Measurements from ENCODE around the gene CPNE5. TPM values are rescaled to one million over a fixed set of nuclear protein-coding genes. Genes with fewer than 3 reads are reported as not detected.

The CPNE5 gene
- total RNA-seq, 1 donor from 2014 or later = 0.15 TPM

GRCh38 chr6:36857325-36857724 lies 18.1 kb upstream of the CPNE5 start:
- DNase-seq (ENCODE audit: low read depth) = no peak

- DNase-seq (ENCODE audit: low read depth) = no peak
Observed at GRCh38 chr6:36856277-36856676, 17.0 kb upstream of the CPNE5 start.

- DNase-seq (ENCODE audit: low read depth) = no peak
Observed at GRCh38 chr6:36855750-36856149, 16.5 kb upstream of the CPNE5 start.

- DNase-seq (ENCODE audit: low read depth) = peak; percentile 93
Observed at GRCh38 chr6:36853325-36853724, 14.1 kb upstream of the CPNE5 start.

- DNase-seq (ENCODE audit: low read depth) = peak; percentile 73
Observed at GRCh38 chr6:36852481-36853147, 13.4 kb upstream of the CPNE5 start.

GRCh38 chr6:36851626-36852025 lies 12.4 kb upstream of the CPNE5 start:
- no peak for DNase-seq (ENCODE audit: low read depth)

GRCh38 chr6:36851149-36851614 lies 11.9 kb upstream of the CPNE5 start:
- DNase-seq (ENCODE audit: low read depth) = peak; percentile 89

GRCh38 chr6:36850021-36850420 lies 10.8 kb upstream of the CPNE5 start:
- no peak for DNase-seq (ENCODE audit: low read depth)

- peak; percentile 49 for DNase-seq (ENCODE audit: low read depth)
Observed at GRCh38 chr6:36848658-36849441, 9.6 kb upstream of the CPNE5 start.

GRCh38 chr6:36847991-36848390 lies 8.7 kb upstream of the CPNE5 start:
- no peak for DNase-seq (ENCODE audit: low read depth)

GRCh38 chr6:36847152-36847551 lies 7.9 kb upstream of the CPNE5 start:
- DNase-seq (ENCODE audit: low read depth) = no peak

- no peak for DNase-seq (ENCODE audit: low read depth)
Observed at GRCh38 chr6:36845233-36845632, 6.0 kb upstream of the CPNE5 start.

GRCh38 chr6:36844232-36845170 lies 5.3 kb upstream of the CPNE5 start:
- no peak for DNase-seq (ENCODE audit: low read depth)

GRCh38 chr6:36843170-36843569 lies 3.9 kb upstream of the CPNE5 start:
- DNase-seq (ENCODE audit: low read depth) = no peak

GRCh38 chr6:36841756-36842155 lies 2.5 kb upstream of the CPNE5 start:
- DNase-seq (ENCODE audit: low read depth) = no peak

GRCh38 chr6:36840432-36841403 lies 1.5 kb upstream of the CPNE5 start:
- DNase-seq (ENCODE audit: low read depth) = no peak

- no peak for DNase-seq (ENCODE audit: low read depth)
Observed at GRCh38 chr6:36839749-36840431, 646 bp upstream of the CPNE5 start.

GRCh38 chr6:36837686-36838085 lies 1.6 kb downstream of the CPNE5 start:
- no peak for DNase-seq (ENCODE audit: low read depth)

GRCh38 chr6:36837022-36837339 lies 2.3 kb downstream of the CPNE5 start:
- no peak for DNase-seq (ENCODE audit: low read depth)
